GM12892 (cell line): ENCODE measurements around the gene SNAPIN.

Source experiments
- POLR2A ChIP-seq: IDR thresholded peaks from 2 replicates; pipeline ENCODE4 v1.6.1; 2011; ENCODE audit warnings: low read depth, low read length, control low read depth
- POLR2AphosphoS5 ChIP-seq: IDR thresholded peaks from 2 replicates; pipeline ENCODE4 v1.6.1; 2011; ENCODE audit warnings: low read depth, low read length, control low read depth

DNA sequence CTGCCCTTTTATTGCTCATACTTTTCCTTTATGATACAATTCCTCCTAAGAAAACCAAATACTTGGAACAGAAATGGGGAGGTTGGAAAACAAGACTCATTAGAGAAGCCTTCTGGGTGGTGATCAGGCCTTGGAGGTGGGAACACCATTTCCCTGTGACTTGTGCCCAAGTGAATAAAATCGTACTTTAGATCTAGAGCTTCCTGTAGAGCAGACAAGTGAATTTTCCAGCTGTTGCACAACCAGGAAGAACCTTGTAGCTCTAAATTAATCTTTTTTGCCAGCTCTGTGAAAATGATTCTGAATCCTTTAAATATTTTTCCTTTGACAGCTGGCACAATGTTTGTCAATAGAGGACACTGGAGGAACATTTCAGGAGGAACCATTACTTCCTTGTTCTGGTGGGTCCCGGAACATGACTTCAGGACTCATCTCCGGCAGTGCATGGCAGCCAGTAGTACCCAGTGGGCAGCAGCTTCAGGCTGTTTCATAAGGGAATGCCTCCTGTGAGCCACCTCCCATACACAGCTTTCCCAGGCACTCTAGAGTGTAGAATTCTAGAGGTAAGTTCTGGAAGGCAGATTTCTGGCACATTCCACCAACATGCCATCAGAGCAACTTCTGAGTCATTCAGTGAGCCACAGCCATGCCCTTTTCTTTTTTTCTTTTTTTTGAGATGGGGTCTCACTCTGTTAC, 5.5 kb upstream of the SNAPIN start:
- no peak for TF ChIP-seq POLR2A
- no peak for TF ChIP-seq POLR2AphosphoS5
